LNCaP clone FGC (cell line): ENCODE data around the gene LARP7.
A peak's percentile ranks its signal among the peaks of the same experiment; 100 is the strongest.
"Not testable (repeated sequence)": the region's sequence is repeated elsewhere in the genome, so short reads cannot be mapped to it uniquely, and the experiment has no call there.

ENCODE experiments used
- DNase-seq: peaks from one replicate; pipeline ENCODE4 v3.0.0-alpha.2; 2011; ENCODE audit warnings: low read depth
- H3K4me3 ChIP-seq: 2 replicates; pipeline ENCODE4 v1.5.1; 2011; ENCODE audit warnings: mild to moderate bottlenecking, low read depth, low read length, control low read depth
- CTCF ChIP-seq: IDR thresholded peaks from 2 replicates; pipeline ENCODE4 v1.5.1; 2012; ENCODE audit warnings: mild to moderate bottlenecking; ENCODE audit not compliant: control insufficient read depth, insufficient read depth; ENCODE audit errors: extremely low read depth

LARP7 gene

DNA sequence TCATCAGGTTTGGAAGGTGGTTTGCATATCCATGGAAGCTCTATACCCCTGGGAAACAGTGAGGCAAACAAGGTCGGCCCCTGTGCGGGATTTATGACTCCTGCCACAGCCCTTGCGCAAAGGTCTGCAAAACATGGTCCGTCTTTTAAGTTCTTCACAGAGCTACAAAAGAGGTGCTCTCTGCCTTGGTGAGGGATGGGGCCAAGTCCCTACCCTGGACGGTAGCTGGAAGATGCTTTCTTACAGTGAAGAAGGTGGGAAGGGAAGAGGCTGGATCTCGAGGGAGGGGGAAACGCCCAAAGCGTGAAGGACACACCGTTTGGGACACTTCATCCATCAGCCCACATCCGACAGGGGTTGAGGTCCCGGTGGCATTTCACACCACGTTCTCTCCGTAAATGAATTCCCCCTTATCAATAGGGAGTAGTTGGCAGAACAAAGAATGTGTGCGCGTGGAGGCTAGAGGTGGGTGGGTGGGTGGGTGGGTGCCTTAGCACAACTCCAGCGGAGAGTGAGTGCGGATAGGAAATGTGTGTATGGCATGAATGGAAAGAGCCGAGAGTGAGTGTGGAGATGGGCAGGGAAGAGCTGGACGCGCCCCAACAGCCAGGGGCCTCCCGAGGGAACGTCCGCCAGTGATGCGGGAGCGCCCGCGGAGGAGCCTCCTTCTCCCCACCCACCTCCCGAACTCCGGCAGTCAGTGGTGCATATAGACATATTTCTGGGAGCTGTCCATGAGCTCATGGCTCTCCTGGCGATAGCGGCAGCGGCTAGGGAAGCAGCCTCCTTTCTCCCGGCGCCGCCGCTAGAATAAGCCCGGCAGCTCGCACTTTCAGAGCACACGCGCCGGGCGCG is 68.3 kb downstream of the LARP7 start:
- DNase-seq: no peak
- peak overlapping the region; percentile 31 for H3K4me3 ChIP-seq
- no peak for TF ChIP-seq CTCF

DNA sequence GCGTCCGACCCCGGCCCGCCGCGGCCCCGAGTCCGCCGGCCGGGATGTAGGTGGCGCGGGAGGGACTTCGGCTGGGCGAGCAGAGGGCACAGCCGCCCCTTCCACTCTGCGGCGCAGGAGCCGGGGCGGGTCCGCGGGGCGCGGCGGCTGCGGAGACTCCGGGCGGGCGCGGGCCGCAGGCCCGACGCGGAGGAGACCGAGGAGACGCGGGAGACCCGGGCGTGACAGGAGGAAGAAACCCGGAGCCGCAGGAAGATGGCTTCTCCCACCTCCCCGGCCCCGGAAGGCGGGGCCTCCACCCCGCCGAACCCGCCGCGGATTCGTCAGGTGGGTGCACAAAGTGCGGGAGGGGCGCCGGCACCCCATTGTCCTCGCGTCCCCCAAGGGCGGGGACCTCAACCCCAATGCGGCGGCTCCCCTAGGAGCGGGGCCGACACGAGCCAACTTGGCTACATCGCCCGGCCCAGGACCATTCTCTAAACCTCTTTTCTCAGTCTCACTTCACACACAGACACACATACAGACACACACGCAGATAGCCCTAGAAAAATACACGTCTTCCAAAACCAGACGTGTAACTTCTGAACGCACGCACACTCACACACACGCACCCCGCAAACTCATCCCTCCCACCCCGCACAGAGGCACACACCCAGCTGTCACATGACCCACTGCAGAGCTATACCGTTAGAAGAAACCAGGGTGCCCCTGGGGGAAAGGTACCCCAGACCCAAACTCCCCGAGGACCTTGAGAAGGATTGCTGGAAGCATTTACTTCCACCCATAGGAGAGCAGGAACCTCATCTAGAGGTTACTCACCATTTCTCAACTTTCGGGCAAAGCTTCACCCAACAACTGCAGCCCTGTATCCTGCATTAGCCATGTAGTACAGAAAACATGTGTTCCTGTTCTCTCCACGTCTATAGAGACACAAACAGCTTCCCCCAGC is 69.2 kb downstream of the LARP7 start:
- not testable (repeated sequence) for DNase-seq
- H3K4me3 ChIP-seq: peak overlapping the region; percentile 42

DNA sequence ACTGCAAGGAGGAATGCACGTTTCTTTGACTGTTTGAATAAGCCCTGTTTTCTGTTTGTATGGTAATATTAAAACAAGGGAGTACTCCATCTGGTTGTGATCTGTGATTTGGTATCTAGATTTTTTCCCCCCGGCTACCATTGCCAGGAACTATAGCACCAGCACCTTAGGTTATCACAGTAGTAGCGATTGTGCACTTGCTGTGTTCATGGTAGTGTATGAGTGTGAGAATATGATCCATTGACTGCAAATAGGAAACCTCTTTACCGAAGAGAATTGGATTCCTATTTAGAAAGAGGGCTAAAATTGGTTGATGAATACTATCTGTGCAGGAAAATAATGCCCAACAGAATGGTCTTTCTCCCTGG is 69.9 kb downstream of the LARP7 start:
- H3K4me3 ChIP-seq: no peak overlapping the region
- no peak for DNase-seq
- TF ChIP-seq CTCF: no peak
